ENCODE measurements around the gene SFR1.
A peak's percentile ranks its signal among the peaks of the same experiment; 100 is the strongest.

SFR1 gene

GRCh38 chr10:104088239-104088638, 33.7 kb upstream of the SFR1 start:
- Histone ChIP-seq H3K36me3 (ENCODE audit: insufficient read depth, low read length) (peaks cover 5% of the 10 kb centered on the region; the same call in 1 of the 2 replicates), H3K4me3 (ENCODE audit: low read depth, low read length) (no peak overlapping the region), H3K27me3 (ENCODE audit: insufficient read depth, low read length) (no peaks in the 10 kb centered on the region)

GRCh38 chr10:104089621-104090020, 32.4 kb upstream of the SFR1 start:
- Histone ChIP-seq H3K4me3 (ENCODE audit: low read depth, low read length) (no peak overlapping the region), H3K4me1 (ENCODE audit: control insufficient read depth, insufficient read depth, low read length, unreplicated experiment) (no peaks in the 10 kb centered on the region), H3K79me2 (ENCODE audit: control insufficient read depth, insufficient read depth, low read length, unreplicated experiment) (no peaks in the 10 kb centered on the region), H2AFZ (ENCODE audit: low read length, unreplicated experiment) (no peak overlapping the region), H3K36me3 (ENCODE audit: insufficient read depth, low read length) (peaks cover 5% of the 10 kb centered on the region; the same call in 1 of the 2 replicates), H3K27ac (ENCODE audit: low read depth, low read length) (no peak overlapping the region), H3K27me3 (ENCODE audit: insufficient read depth, low read length) (no peaks in the 10 kb centered on the region)

More at GRCh38 chr10:104088239-104088638, 33.7 kb upstream of the SFR1 start:
- Histone ChIP-seq H3K79me2 (ENCODE audit: control insufficient read depth, insufficient read depth, low read length, unreplicated experiment) (no peaks in the 10 kb centered on the region), H3K27ac (ENCODE audit: low read depth, low read length) (no peak overlapping the region), H3K4me1 (ENCODE audit: control insufficient read depth, insufficient read depth, low read length, unreplicated experiment) (no peaks in the 10 kb centered on the region), H2AFZ (ENCODE audit: low read length, unreplicated experiment) (no peak overlapping the region)

DNA sequence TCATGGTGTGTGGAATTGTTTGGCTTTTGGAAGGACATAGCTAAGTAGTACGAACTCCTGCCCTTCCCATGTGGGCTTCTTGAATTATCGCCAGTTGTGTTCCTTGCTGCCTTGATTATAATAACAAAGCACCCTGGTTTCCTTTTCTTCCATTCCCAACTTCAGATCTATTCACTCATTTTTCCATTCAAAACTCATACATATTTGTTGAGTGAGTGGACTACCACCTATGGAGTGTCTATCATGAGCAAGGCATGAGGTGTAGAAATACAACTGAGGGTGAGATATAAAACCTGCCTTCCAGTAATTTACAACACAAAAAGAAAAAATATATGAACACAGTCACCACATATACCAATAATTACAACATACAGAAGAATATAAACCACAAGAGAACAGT, 31.4 kb upstream of the SFR1 start:
- no peak overlapping the region for H3K4me3 ChIP-seq (ENCODE audit: low read depth, low read length)

GRCh38 chr10:104092749-104093148, 29.2 kb upstream of the SFR1 start:
- no peaks in the 10 kb centered on the region for H3K27me3 ChIP-seq (ENCODE audit: insufficient read depth, low read length)
- H3K79me2 ChIP-seq (ENCODE audit: control insufficient read depth, insufficient read depth, low read length, unreplicated experiment), result no peaks in the 10 kb centered on the region
- H3K4me3 ChIP-seq (ENCODE audit: low read depth, low read length), result no peak overlapping the region
- no peak overlapping the region for H2AFZ ChIP-seq (ENCODE audit: low read length, unreplicated experiment)
- peaks cover 10% of the 10 kb centered on the region; the same call in 1 of the 2 replicates for H3K36me3 ChIP-seq (ENCODE audit: insufficient read depth, low read length)
- H3K27ac ChIP-seq (ENCODE audit: low read depth, low read length), result no peak overlapping the region
- no peaks in the 10 kb centered on the region for H3K4me1 ChIP-seq (ENCODE audit: control insufficient read depth, insufficient read depth, low read length, unreplicated experiment)

More for the DNA sequence above, 31.4 kb upstream of the SFR1 start:
- H2AFZ ChIP-seq (ENCODE audit: low read length, unreplicated experiment), result peak overlapping the region; percentile 21
- H3K27ac ChIP-seq (ENCODE audit: low read depth, low read length), result no peak overlapping the region
- H3K79me2 ChIP-seq (ENCODE audit: control insufficient read depth, insufficient read depth, low read length, unreplicated experiment), result no peaks in the 10 kb centered on the region
- H3K4me1 ChIP-seq (ENCODE audit: control insufficient read depth, insufficient read depth, low read length, unreplicated experiment), result no peaks in the 10 kb centered on the region
- H3K36me3 ChIP-seq (ENCODE audit: insufficient read depth, low read length), result peaks cover 5% of the 10 kb centered on the region; the same call in 1 of the 2 replicates
- no peaks in the 10 kb centered on the region for H3K27me3 ChIP-seq (ENCODE audit: insufficient read depth, low read length)

GRCh38 chr10:104096692-104097091, 25.3 kb upstream of the SFR1 start:
- Histone ChIP-seq H3K27me3 (ENCODE audit: insufficient read depth, low read length) (no peaks in the 10 kb centered on the region), H2AFZ (ENCODE audit: low read length, unreplicated experiment) (no peak overlapping the region), H3K4me1 (ENCODE audit: control insufficient read depth, insufficient read depth, low read length, unreplicated experiment) (peaks cover 30% of the 10 kb centered on the region), H3K79me2 (ENCODE audit: control insufficient read depth, insufficient read depth, low read length, unreplicated experiment) (no peaks in the 10 kb centered on the region), H3K36me3 (ENCODE audit: insufficient read depth, low read length) (peaks cover 10% of the 10 kb centered on the region; the same call in 1 of the 2 replicates), H3K27ac (ENCODE audit: low read depth, low read length) (no peak overlapping the region), H3K4me3 (ENCODE audit: low read depth, low read length) (no peak overlapping the region)

DNA sequence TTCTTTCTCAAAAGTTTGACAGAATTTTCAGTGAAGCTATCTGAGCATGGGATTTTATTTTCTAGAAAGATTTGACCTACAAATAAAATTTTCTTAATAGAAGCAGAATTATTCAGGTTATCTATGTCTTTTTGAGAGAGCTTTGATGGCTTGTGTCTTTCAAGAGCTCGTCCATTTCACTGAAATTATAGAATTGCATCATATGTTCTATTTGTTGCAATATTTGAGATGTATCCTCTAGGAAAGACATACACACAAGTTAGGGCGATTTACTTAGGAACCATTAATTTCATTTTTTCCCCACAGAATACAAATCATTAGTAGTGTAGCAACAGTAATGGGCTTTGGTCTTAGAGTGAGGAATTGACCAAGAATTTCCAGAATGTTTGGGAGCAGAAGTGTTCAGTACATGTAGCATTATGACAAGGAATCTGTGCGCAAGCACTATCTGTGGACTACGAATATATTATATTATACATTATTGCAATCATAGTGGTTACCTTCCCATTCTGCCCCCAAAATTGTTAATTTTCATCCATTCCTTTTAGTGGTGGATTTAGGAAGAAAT, 23.5 kb upstream of the SFR1 start:
- Histone ChIP-seq H3K36me3 (ENCODE audit: insufficient read depth, low read length) (peaks cover 5% of the 10 kb centered on the region; the same call in 1 of the 2 replicates), H2AFZ (ENCODE audit: low read length, unreplicated experiment) (no peak overlapping the region), H3K27ac (ENCODE audit: low read depth, low read length) (peak overlapping the region; percentile 67), H3K4me1 (ENCODE audit: control insufficient read depth, insufficient read depth, low read length, unreplicated experiment) (peaks cover 30% of the 10 kb centered on the region), H3K79me2 (ENCODE audit: control insufficient read depth, insufficient read depth, low read length, unreplicated experiment) (no peaks in the 10 kb centered on the region), H3K27me3 (ENCODE audit: insufficient read depth, low read length) (no peaks in the 10 kb centered on the region), H3K4me3 (ENCODE audit: low read depth, low read length) (peak overlapping the region; percentile 15; the same call in 1 of the 2 replicates)

GRCh38 chr10:104099269-104099668, 22.7 kb upstream of the SFR1 start:
- Histone ChIP-seq H3K27me3 (ENCODE audit: insufficient read depth, low read length) (no peaks in the 10 kb centered on the region), H3K27ac (ENCODE audit: low read depth, low read length) (peak overlapping the region; percentile 67), H3K4me1 (ENCODE audit: control insufficient read depth, insufficient read depth, low read length, unreplicated experiment) (peaks cover 32% of the 10 kb centered on the region), H3K4me3 (ENCODE audit: low read depth, low read length) (peak overlapping the region; percentile 15; the same call in 1 of the 2 replicates), H2AFZ (ENCODE audit: low read length, unreplicated experiment) (no peak overlapping the region), H3K79me2 (ENCODE audit: control insufficient read depth, insufficient read depth, low read length, unreplicated experiment) (no peaks in the 10 kb centered on the region), H3K36me3 (ENCODE audit: insufficient read depth, low read length) (peaks cover 5% of the 10 kb centered on the region; the same call in 1 of the 2 replicates)

DNA sequence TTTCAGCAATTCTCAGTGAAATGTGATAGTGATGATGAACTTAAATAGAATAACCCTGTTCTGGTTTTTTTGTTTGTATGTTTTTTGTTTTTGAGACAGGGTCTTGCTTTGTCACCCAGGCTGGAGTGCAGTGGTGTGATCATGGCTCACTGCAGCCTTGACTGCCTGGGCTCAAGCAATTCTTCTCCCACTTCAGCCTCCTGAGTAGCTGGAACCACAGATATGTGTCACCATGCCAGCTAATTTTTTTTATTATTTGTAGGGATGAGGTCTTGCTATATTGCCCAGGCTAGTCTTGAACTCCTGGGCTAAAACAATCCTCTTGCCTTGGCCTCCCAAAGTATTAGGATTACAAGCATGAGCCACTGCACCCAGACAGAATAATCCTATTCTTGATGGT, 22.0 kb upstream of the SFR1 start:
- Histone ChIP-seq H3K36me3 (ENCODE audit: insufficient read depth, low read length) (peaks cover 5% of the 10 kb centered on the region; the same call in 1 of the 2 replicates), H3K4me3 (ENCODE audit: low read depth, low read length) (no peak overlapping the region; the same call in 1 of the 2 replicates), H3K27ac (ENCODE audit: low read depth, low read length) (peak overlapping the region; percentile 67), H2AFZ (ENCODE audit: low read length, unreplicated experiment) (no peak overlapping the region), H3K4me1 (ENCODE audit: control insufficient read depth, insufficient read depth, low read length, unreplicated experiment) (peaks cover 39% of the 10 kb centered on the region), H3K27me3 (ENCODE audit: insufficient read depth, low read length) (no peaks in the 10 kb centered on the region), H3K79me2 (ENCODE audit: control insufficient read depth, insufficient read depth, low read length, unreplicated experiment) (no peaks in the 10 kb centered on the region)

- no peak overlapping the region for H2AFZ ChIP-seq (ENCODE audit: low read length, unreplicated experiment)
- H3K27me3 ChIP-seq (ENCODE audit: insufficient read depth, low read length), result no peaks in the 10 kb centered on the region
- no peak overlapping the region for H3K4me3 ChIP-seq (ENCODE audit: low read depth, low read length)
- H3K36me3 ChIP-seq (ENCODE audit: insufficient read depth, low read length), result peaks cover 5% of the 10 kb centered on the region; the same call in 1 of the 2 replicates
- peaks cover 44% of the 10 kb centered on the region for H3K4me1 ChIP-seq (ENCODE audit: control insufficient read depth, insufficient read depth, low read length, unreplicated experiment)
- no peak overlapping the region for H3K27ac ChIP-seq (ENCODE audit: low read depth, low read length)
- no peaks in the 10 kb centered on the region for H3K79me2 ChIP-seq (ENCODE audit: control insufficient read depth, insufficient read depth, low read length, unreplicated experiment)
These were observed 21.2 kb upstream of the SFR1 start for GRCh38 chr10:104100795-104101194.

GRCh38 chr10:104101902-104102301, 20.1 kb upstream of the SFR1 start:
- Histone ChIP-seq H3K27ac (ENCODE audit: low read depth, low read length) (no peak overlapping the region), H3K4me3 (ENCODE audit: low read depth, low read length) (no peak overlapping the region), H3K79me2 (ENCODE audit: control insufficient read depth, insufficient read depth, low read length, unreplicated experiment) (no peaks in the 10 kb centered on the region), H3K36me3 (ENCODE audit: insufficient read depth, low read length) (0 out of 2 replicates have a peak, but pooled peaks cover 1% of the 10 kb centered on the region), H3K4me1 (ENCODE audit: control insufficient read depth, insufficient read depth, low read length, unreplicated experiment) (peaks cover 44% of the 10 kb centered on the region), H2AFZ (ENCODE audit: low read length, unreplicated experiment) (no peak overlapping the region), H3K27me3 (ENCODE audit: insufficient read depth, low read length) (no peaks in the 10 kb centered on the region)

DNA sequence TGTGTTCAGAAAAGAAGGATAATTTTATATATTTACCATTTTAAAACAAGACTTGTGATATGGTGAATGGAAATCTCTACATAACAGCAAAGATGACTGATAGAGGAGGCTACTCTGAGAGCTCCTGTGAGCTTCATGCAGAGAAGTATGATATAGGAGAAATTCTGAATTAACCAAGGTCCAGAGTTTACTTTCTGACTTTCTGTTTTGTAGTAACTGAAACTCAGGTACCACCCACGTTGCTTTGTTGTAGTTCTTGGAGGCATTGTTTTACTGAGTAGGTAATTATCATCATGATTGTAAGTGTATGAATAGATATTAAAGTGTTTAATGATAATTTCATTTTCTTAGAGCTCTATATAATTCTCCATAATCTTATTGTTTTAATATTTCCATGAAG, 18.0 kb upstream of the SFR1 start:
- Histone ChIP-seq H3K27me3 (ENCODE audit: insufficient read depth, low read length) (no peaks in the 10 kb centered on the region), H3K4me3 (ENCODE audit: low read depth, low read length) (no peak overlapping the region), H3K27ac (ENCODE audit: low read depth, low read length) (no peak overlapping the region), H2AFZ (ENCODE audit: low read length, unreplicated experiment) (no peak overlapping the region), H3K36me3 (ENCODE audit: insufficient read depth, low read length) (no peaks in the 10 kb centered on the region), H3K79me2 (ENCODE audit: control insufficient read depth, insufficient read depth, low read length, unreplicated experiment) (no peaks in the 10 kb centered on the region), H3K4me1 (ENCODE audit: control insufficient read depth, insufficient read depth, low read length, unreplicated experiment) (peaks cover 33% of the 10 kb centered on the region)
